ENCODE measurements around the gene ITM2C. TPM values are rescaled to one million over a fixed set of nuclear protein-coding genes. Genes with fewer than 3 reads are reported as not detected.

Gene ITM2C
- total RNA-seq, 2 donors from 2014 or later, result 42.7 to 43.1 TPM

DNA sequence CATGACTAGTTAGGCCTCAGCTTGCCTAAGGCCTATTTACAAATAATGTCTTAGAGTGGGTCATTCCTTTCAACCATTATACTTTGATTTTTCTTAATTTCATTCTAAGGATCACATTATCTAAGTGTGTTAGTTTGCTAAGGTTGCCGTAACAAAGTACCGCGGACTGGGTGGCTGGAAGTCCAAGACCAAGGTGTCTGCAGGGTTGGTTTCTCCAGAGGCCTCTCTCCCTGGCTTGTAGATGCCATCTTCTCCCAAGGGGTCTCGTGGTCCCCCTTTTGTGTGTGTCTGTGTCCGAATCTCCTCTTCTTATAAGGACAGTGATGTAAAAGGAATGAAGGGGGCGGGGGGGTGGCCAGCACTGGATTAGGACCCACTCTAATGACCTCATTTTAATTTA, 18.4 kb upstream of the ITM2C start:
- DNase-seq (no peak), ATAC-seq (no peak)
- intact Hi-C loops (cut with DNase I), result loop anchor here in 1 of 2 donors (5.0 kb wide), 1 partner anchor 141 kb away; no protein-coding TSS in a partner anchor

- peak; percentile 91 for DNase-seq
- peak; percentile 79 to 95 for ATAC-seq
- intact Hi-C loops (cut with DNase I), result loop anchor here in 1 of 2 donors (5.0 kb wide), 1 partner anchor 139 kb away; no protein-coding TSS in a partner anchor
These were observed 16.8 kb upstream of the ITM2C start for GRCh38 chr2:230847883-230848388.

DNA sequence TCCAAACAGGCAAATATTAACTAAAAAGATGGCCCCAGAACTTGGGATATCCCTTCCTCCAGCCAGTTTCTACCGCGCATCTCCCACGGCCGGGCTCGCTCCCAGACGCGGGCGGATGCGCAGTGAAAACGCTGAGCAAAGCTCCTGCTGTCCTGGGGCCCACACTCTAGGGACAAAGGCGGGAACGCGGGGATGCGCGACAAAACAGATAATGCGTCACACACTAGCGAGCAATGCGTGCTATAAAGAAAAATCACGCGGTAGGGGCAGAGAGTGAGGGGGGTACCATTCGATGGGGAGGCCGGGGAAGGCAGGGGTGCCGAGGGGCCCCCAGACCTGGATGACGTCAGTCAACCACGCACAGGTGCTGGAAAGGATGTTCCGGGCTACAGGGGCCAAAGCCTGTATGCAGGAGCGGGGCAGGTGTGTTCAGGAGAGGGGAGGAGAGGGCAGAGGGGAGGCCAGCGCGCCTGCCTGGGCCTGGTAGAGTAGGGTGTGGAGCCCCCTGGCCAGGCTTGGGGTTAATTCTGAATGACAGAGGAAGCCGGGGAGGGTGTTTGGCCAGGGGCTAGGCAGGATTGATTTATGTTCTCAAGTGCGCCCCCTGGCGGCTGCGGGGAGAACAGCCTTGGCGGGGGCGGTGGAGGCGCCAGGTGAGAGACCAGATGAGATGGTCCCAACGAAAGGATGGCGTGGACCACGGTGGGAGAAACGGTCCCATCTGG, 14.9 kb upstream of the ITM2C start:
- peak; percentile 33 to 34 for ATAC-seq
- intact Hi-C loops (cut with DNase I), result loop anchor here in 1 of 2 donors (5.0 kb wide), 1 partner anchor 138 kb away; no protein-coding TSS in a partner anchor
- DNase-seq, result no peak

DNA sequence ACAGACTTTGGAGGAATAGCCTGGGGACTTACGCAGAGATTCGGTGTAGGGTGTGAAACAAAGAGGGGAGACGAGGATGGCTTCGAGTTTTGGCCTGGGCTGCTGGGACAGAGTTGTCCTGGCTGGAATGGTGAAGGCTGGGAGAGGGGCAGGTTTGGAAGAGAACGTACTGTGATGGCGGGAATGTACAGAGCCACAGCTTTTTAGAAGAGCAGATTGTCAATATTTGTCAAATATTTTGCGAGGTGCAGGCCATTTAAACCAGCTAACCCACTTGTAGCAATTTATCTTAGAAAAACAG, 14.4 kb upstream of the ITM2C start:
- ATAC-seq, result no peak
- intact Hi-C loops (cut with DNase I), result no loop called here

GRCh38 chr2:230852113-230852512, 12.6 kb upstream of the ITM2C start:
- no peak for ATAC-seq
- DNase-seq, result no peak
- intact Hi-C loops (cut with DNase I), result no loop called here

More for the DNA sequence above, 14.4 kb upstream of the ITM2C start:
- no peak for DNase-seq

DNA sequence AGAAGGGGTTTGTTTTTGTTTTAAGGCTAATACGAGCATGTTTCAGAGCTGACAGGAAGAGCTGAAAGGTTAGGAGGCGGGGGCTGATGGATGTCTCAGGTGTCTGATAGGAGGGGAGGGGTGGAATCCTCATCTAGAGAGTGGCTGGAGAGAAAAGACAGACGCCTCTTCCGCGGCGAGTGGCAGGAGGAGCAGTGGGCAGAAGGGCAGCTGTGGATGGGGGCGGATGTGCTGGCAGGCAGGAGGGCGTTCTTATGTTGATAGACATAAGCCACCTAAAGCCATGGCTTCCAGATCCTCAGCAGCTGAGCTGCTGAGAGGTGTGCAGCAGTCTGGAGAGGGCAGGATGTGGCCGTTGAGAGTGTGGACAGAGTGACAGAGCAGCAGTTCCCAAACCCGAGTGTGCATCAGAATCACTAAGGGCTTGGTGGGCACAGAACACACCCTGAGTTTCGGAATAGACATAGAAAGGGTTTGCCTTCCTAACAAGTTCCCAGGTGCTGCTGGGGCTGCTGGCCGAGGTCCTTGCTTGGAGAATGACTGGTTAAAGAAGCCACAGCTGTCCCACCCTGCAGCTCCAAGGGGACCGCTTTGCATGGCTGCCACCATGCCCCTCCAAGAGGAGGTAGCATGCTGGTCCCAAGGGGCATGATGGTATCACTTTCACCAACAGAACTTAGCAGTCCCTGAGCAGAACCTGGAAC, 3.0 kb upstream of the ITM2C start:
- DNase-seq (no peak), ATAC-seq (peak; percentile 12 to 48)
- intact Hi-C loops (cut with DNase I), result no loop called here

GRCh38 chr2:230862292-230862691, 2.5 kb upstream of the ITM2C start:
- intact Hi-C loops (cut with DNase I), result no loop called here
- DNase-seq (no peak), ATAC-seq (no peak)

DNA sequence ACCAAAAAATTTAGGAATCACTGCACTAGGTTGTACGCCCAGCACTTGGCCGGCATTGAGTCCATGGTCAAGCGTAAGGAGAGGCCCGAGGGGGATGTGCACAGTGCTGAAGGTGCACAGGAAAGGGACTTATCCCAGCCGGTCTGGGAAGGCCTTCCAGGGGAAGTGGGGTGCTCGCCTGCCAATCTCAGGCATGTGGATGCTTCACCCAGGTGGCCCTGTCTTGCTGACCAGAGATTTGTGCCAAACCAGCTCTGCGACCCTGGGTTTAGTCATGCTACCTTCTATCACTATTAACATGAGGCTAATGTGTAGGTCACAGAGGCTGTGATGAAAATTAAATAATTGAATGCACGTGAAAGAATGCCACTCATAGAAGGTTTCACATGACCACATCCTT, 1.7 kb upstream of the ITM2C start:
- no peak for ATAC-seq

GRCh38 chr2:230863442-230864121, 1.2 kb upstream of the ITM2C start:
- intact Hi-C loops (cut with DNase I), result no loop called here
- DNase-seq, result no peak
- ATAC-seq, result no peak

More for the DNA sequence above, 1.7 kb upstream of the ITM2C start:
- no peak for DNase-seq
- intact Hi-C loops (cut with DNase I), result no loop called here

- no peak for ATAC-seq
- no peak for DNase-seq
- intact Hi-C loops (cut with DNase I), result no loop called here
These were observed 579 bp upstream of the ITM2C start for GRCh38 chr2:230864122-230864604.

DNA sequence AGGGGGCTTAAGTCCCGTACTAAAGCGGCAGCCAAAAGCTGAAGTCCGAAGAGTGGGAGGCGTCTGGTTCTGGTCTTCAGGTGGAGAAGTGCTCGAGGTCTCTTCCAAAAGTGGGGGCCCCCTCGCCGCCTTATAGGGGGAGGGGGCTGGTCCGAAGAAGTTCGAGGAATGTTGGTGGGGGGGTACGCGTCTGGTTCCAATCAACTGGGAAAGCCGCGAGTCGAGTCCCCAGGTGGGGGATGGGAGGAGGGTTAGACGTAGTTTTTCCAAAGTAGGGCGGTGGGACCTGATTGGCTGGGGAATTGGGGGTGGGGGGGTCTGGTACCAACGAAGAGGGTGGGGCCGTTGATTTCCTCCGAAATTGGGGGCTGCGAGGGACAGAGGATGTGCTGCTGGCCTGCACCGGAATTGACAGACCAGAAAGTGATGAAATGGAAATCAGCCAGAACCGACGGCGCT, 594 bp downstream of the ITM2C start:
- ATAC-seq (no peak), DNase-seq (no peak)
- intact Hi-C loops (cut with DNase I), result no loop called here

GRCh38 chr2:230865766-230866755, 1.3 kb downstream of the ITM2C start:
- intact Hi-C loops (cut with DNase I), result no loop called here
- DNase-seq (no peak), ATAC-seq (peak in 1 of 2 donors; percentile 6)

- DNase-seq (peak; percentile 51), ATAC-seq (no peak)
- intact Hi-C loops (cut with DNase I), result no loop called here
These were observed 2.2 kb downstream of the ITM2C start for GRCh38 chr2:230866756-230867523.

GRCh38 chr2:230868161-230868946, 3.6 kb downstream of the ITM2C start:
- ATAC-seq, result no peak
- no peak for DNase-seq
- intact Hi-C loops (cut with DNase I), result no loop called here

- no peak for ATAC-seq
- DNase-seq, result no peak
- intact Hi-C loops (cut with DNase I), result no loop called here
These were observed 4.5 kb downstream of the ITM2C start for GRCh38 chr2:230868947-230869913.
